SK-N-SH (cell line): ENCODE measurements around the gene DCDC2.

Experiments used
- EP300 ChIP-seq, 2 experiments: IDR thresholded peaks; 2 replicates each; pipeline versions ENCODE4 v1.4.0 to v1.6.1; 2012; ENCODE audit warnings: borderline replicate concordance in 1 of 2, low read depth in 1 of 2, low read length in 1 of 2
- EZH2phosphoT487 ChIP-seq: fragments of 200-600 bp; sonication (generic); IDR thresholded peaks from 2 replicates; pipeline ENCODE4 v1.6.1; 2017; ENCODE audit warnings: low read depth, mixed run types, mild to moderate bottlenecking, antibody characterized with exemption, moderate library complexity, borderline replicate concordance
- FOXM1 ChIP-seq: IDR thresholded peaks from 2 replicates; pipeline ENCODE4 v1.4.0; 2012; ENCODE audit warnings: low read depth, mild to moderate bottlenecking
- GATA2 ChIP-seq: sonication (generic); formaldehyde crosslinking; IDR thresholded peaks from 2 replicates; pipeline ENCODE4 v1.5.0; 2020; ENCODE audit warnings: mild to moderate bottlenecking, missing genetic modification reagents
- MEF2A ChIP-seq: IDR thresholded peaks from 2 replicates; pipeline ENCODE4 v1.4.0; 2012; ENCODE audit warnings: low read depth, borderline replicate concordance
- MXI1 ChIP-seq: IDR thresholded peaks from 2 replicates; pipeline ENCODE4 v1.6.1; 2012; ENCODE audit warnings: mild to moderate bottlenecking, low read depth, low read length, improper control_type of control experiment
- POLR2AphosphoS5 ChIP-seq: IDR thresholded peaks from 2 replicates; pipeline ENCODE4 v1.6.1; 2012; ENCODE audit warnings: low read depth, low read length
- RCOR1 ChIP-seq: fragments of 150-350 bp; IDR thresholded peaks from 2 replicates; pipeline ENCODE4 v1.6.1; 2017; ENCODE audit warnings: antibody characterized with exemption, low read length
- REST ChIP-seq: IDR thresholded peaks from 2 replicates; pipeline ENCODE4 v1.6.1; 2012; ENCODE audit warnings: mild to moderate bottlenecking, low read depth, low read length, moderate library complexity
- TF ChIP-seq, protein P1 (sequence below): fragments of 200-600 bp; sonication (generic); IDR thresholded peaks from 2 replicates; pipeline ENCODE4 v1.6.1; 2017; ENCODE audit warnings: antibody characterized with exemption, mild to moderate bottlenecking, moderate library complexity

- TF ChIP-seq POLR2AphosphoS5 (no peak), FOXM1 (no peak), EP300 (IDR thresholded peaks at IDR 0.05; ENCODE audit: borderline replicate concordance in 1 of 2, low read depth in 1 of 2, low read length in 1 of 2) (no peak), GATA2 (CRISPR knock-in tag) (no peak), MXI1 (no peak), MEF2A (no peak), REST (no peak), RCOR1 (no peak), EZH2phosphoT487 (no peak)
- TF ChIP-seq, protein P1, sequence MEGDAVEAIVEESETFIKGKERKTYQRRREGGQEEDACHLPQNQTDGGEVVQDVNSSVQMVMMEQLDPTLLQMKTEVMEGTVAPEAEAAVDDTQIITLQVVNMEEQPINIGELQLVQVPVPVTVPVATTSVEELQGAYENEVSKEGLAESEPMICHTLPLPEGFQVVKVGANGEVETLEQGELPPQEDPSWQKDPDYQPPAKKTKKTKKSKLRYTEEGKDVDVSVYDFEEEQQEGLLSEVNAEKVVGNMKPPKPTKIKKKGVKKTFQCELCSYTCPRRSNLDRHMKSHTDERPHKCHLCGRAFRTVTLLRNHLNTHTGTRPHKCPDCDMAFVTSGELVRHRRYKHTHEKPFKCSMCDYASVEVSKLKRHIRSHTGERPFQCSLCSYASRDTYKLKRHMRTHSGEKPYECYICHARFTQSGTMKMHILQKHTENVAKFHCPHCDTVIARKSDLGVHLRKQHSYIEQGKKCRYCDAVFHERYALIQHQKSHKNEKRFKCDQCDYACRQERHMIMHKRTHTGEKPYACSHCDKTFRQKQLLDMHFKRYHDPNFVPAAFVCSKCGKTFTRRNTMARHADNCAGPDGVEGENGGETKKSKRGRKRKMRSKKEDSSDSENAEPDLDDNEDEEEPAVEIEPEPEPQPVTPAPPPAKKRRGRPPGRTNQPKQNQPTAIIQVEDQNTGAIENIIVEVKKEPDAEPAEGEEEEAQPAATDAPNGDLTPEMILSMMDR = no peak
These were observed 5.4 kb downstream of the DCDC2 start for GRCh38 chr6:24352434-24352833.
